Measurements from ENCODE around the gene TRAPPC2L.

DNA sequence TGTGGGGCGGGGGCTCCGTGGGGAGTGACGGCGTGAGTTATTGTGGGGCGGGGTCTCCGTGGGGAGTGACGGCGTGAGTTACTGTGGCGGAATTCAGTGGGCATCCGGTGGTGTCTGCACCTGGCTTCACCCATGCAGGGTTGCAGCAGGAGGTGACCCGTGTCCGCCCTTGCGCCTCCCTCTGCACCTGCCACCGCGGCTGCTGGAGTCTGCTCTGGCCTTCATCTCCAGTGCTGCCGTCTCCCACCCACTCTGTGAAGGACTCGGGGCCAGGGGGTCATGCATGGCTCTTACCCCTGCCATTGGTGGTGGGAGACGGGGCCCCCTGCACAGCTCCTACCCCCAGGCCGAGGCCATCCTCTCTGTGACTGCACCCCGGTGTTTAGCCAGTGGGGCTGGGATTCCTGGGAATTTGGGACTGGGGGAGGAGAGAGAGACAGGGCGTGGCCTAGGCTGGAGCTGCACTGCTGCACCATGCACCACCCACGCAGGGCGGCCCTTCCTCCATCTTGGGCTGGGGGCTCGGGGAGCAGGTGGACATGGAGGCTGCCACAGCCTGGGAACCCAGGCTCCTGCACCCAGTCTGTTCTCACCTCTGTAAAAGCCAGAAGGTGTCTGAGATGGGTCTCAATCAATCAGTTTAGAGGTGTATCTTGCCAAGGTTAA, 10.8 kb downstream of the TRAPPC2L start:
- TF ChIP-seq, protein P1, sequence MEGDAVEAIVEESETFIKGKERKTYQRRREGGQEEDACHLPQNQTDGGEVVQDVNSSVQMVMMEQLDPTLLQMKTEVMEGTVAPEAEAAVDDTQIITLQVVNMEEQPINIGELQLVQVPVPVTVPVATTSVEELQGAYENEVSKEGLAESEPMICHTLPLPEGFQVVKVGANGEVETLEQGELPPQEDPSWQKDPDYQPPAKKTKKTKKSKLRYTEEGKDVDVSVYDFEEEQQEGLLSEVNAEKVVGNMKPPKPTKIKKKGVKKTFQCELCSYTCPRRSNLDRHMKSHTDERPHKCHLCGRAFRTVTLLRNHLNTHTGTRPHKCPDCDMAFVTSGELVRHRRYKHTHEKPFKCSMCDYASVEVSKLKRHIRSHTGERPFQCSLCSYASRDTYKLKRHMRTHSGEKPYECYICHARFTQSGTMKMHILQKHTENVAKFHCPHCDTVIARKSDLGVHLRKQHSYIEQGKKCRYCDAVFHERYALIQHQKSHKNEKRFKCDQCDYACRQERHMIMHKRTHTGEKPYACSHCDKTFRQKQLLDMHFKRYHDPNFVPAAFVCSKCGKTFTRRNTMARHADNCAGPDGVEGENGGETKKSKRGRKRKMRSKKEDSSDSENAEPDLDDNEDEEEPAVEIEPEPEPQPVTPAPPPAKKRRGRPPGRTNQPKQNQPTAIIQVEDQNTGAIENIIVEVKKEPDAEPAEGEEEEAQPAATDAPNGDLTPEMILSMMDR (IDR thresholded peaks at IDR 0.05): no peak
- no peak for TF ChIP-seq POLR2A (IDR thresholded peaks at IDR 0.05)
